Testis (tissue), 2 donors: ENCODE data around the gene GFI1B.

ENCODE experiments used
- POLR2A ChIP-seq: fragments of 450-650 bp; IDR thresholded peaks from one replicate; pipeline ENCODE4 v1.6.1; 2017; ENCODE audit warnings: antibody characterized with exemption, mild to moderate bottlenecking, moderate library complexity
- TF ChIP-seq, protein P1 (sequence below), 3 experiments: fragments of 450-650 bp in 2 of 3; fragments of 200-600 bp in 1 of 3; sonication (generic) in 1 of 3; IDR thresholded peaks; one replicate each; pipeline ENCODE4 v1.5.1; 2016 to 2019; ENCODE audit warnings: antibody characterized with exemption in 3 of 3, mild to moderate bottlenecking in 2 of 3, moderate library complexity in 1 of 3

DNA sequence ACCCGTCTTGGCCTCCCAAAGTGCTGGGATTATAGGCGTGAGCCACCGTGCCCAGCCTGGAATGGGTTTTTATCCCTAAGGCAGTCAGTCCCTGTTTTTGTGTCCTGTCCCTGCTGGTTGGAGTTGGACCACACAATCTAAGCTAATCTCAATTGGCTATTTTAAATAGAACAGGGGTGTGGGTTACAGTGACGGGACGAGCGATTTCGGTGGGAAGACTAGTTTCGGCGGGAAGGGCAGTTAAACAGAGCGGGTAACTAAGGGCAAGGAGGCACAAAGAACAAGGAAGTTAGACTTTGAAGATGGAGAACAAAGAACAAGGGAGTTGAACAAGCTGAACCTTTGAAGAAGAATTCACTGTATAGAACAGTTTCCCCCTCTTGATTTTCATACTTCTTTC, 53.7 kb downstream of the GFI1B start:
- TF ChIP-seq, protein P1, sequence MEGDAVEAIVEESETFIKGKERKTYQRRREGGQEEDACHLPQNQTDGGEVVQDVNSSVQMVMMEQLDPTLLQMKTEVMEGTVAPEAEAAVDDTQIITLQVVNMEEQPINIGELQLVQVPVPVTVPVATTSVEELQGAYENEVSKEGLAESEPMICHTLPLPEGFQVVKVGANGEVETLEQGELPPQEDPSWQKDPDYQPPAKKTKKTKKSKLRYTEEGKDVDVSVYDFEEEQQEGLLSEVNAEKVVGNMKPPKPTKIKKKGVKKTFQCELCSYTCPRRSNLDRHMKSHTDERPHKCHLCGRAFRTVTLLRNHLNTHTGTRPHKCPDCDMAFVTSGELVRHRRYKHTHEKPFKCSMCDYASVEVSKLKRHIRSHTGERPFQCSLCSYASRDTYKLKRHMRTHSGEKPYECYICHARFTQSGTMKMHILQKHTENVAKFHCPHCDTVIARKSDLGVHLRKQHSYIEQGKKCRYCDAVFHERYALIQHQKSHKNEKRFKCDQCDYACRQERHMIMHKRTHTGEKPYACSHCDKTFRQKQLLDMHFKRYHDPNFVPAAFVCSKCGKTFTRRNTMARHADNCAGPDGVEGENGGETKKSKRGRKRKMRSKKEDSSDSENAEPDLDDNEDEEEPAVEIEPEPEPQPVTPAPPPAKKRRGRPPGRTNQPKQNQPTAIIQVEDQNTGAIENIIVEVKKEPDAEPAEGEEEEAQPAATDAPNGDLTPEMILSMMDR (IDR thresholded peaks at IDR 0.05) = no peak
- no peak for TF ChIP-seq POLR2A
